Stomach (tissue), 4 donors: Measurements from ENCODE around the gene UNC5B.

Experiments
- POLR2A ChIP-seq, 4 donors: fragments of 450-650 bp; IDR thresholded peaks; one replicate each; pipeline ENCODE4 v1.6.1; 2016; ENCODE audit warnings: antibody characterized with exemption in 4 of 4, control low read depth in 2 of 4, mild to moderate bottlenecking in 1 of 4, moderate library complexity in 1 of 4
- POLR2AphosphoS5 ChIP-seq, 3 donors: sonication (generic); formaldehyde crosslinking; IDR thresholded peaks; one replicate each; pipeline ENCODE4 v1.6.1; 2016; ENCODE audit warnings: antibody characterized with exemption in 3 of 3
- TF ChIP-seq, protein P1 (sequence below), 7 experiments: fragments of 450-650 bp in 4 of 7; fragments of 200-600 bp in 3 of 7; sonication (generic) in 3 of 7; IDR thresholded peaks; one replicate each; pipeline ENCODE4 v1.5.1; 2016 to 2019; ENCODE audit warnings: antibody characterized with exemption in 7 of 7, control low read depth in 2 of 7, mild to moderate bottlenecking in 1 of 7

DNA sequence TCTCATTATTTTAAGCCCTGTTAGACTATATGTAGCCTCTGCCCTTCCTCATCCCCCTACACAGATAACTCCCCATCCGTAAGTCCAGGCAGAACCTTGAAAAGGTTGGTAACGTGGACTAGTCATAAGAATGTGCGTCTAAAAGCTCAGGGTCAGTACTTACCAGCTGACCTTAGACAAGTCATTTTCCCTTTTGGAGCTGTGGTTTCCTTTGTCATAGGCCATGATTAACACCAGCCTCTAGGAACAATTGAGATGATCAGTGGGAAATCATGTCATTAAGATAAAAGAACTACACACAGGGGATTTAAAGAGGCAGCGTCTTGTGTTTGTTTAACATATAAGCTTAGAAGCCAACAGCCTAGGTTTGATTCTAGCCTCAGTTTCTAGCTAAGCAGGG is 6.9 kb upstream of the UNC5B start:
- TF ChIP-seq POLR2A (IDR thresholded peaks at IDR 0.05): no peak
- TF ChIP-seq, protein P1, sequence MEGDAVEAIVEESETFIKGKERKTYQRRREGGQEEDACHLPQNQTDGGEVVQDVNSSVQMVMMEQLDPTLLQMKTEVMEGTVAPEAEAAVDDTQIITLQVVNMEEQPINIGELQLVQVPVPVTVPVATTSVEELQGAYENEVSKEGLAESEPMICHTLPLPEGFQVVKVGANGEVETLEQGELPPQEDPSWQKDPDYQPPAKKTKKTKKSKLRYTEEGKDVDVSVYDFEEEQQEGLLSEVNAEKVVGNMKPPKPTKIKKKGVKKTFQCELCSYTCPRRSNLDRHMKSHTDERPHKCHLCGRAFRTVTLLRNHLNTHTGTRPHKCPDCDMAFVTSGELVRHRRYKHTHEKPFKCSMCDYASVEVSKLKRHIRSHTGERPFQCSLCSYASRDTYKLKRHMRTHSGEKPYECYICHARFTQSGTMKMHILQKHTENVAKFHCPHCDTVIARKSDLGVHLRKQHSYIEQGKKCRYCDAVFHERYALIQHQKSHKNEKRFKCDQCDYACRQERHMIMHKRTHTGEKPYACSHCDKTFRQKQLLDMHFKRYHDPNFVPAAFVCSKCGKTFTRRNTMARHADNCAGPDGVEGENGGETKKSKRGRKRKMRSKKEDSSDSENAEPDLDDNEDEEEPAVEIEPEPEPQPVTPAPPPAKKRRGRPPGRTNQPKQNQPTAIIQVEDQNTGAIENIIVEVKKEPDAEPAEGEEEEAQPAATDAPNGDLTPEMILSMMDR (IDR thresholded peaks at IDR 0.05): no peak
- TF ChIP-seq POLR2AphosphoS5 (IDR thresholded peaks at IDR 0.05): no peak
